COLO829 (cell line): ENCODE data around the gene PTPA.
A peak's percentile ranks its signal among the peaks of the same experiment; 100 is the strongest.
"Not testable (repeated sequence)": the region's sequence is repeated elsewhere in the genome, so short reads cannot be mapped to it uniquely, and the experiment has no call there.

Source experiments
- DNase-seq: peaks from one replicate; pipeline ENCODE4 v3.0.0; 2012; ENCODE audit warnings: low spot score

Gene PTPA

GRCh38 chr9:129177791-129178567 is 66.8 kb downstream of the PTPA start, which contains the start of gene IER5L:
TSS of gene IER5L (minus strand) at chr9:129178261. CDS start at chr9:129178052, 209 bp downstream.
- peak; percentile 100 for DNase-seq

DNA sequence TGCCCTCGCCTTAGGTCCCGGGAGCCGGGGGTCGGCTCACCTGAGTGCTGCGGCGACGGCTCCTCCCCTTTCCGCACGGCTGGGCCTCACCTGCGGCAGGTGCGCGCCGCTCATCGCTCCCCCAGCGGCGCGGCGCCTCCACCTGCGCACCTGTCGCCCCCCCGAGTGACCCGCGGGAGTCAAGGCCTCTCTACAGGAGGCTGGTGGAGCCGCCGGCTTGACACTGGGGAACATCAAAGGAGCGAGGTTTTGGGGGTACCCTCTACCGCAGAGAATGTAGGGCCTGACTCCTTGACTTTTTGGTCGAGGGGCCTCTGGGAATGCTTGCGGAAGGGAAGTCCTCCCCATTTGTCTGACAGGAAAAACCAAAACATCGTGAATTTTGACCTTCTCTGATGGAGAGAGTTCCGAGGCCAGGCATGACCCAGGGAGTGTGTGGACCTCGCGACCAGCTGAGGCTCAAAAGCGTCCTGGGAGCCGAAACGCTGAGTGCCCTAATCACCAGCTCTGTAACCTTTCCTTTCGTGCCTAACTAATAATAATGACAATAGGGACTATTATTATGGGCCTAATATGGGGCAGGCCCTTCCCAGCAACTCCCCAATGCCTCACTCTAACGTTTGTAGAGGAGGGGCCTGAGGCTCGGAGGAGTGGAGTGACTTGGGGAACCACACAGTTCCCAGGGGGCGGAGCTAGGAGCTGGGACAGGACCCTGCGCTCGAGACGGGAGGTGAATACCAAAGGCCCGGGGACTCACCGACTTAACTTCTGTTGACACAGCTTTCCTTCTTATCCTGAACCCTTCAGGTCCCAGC is 67.6 kb downstream of the PTPA start:
- no peak for DNase-seq

GRCh38 chr9:129181246-129181645 is 70.0 kb downstream of the PTPA start:
- no peak for DNase-seq

DNA sequence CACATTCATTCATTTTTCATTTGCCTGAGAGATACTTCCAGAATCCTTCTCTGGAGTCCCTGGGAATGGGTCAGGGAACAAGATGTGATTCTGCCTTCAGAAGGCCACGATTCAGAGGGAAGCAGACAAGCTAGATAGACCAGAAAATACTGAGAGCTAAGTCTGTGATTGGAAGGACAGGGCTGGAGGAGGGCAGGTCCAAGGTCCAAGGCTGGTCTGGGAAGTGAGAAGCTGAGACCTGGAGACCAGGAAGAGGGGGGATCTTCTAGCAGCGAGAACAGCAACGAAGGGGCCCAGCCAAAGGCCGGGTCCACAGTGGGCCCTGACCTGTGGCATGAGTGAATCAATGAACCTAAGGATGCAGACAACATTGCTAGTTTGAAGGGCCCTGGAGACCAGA is 70.9 kb downstream of the PTPA start:
- DNase-seq = no peak

DNA sequence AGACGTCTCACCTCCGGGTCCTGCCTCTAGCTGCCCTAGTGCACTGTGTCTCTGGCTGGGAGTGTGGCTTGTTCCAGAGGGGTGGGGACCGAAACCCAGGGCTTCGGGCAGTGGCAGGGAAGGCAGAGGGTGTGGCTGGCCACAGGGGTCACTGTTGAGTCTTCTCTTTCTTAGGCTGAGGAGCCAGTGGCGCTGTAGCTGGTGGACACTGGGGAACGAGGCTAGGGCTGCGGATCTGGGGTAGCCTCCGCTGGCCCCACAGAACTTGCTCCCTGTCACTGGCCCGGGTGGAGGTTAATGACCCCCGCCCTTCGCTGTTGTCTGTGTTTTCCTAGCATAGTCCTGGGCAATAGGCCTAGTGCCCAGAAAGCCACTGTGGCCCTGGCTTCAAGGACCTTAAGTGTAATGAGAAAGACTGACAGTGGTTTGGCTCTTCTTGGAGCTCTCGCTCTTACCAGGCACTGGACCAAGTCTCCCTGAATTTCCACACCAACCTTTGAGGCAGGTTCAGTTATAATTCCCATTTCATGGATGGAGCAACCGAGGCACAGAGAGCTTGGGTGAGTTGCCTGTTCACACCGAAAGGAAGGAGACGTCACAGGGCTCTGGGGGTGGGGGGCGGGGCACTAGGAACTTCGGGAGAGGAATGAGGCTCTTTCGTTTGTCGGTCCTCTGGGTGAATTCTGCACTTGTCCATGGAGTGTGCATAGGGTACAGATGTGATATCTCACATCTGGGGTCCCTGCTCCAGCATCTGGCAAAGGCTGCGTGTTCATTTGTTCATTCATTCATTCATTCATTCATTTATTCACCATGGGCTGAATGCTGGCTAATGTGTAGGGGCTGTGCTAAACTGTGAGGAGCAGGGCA is 71.6 kb downstream of the PTPA start:
- DNase-seq = no peak

GRCh38 chr9:129183495-129184218 is 72.4 kb downstream of the PTPA start:
- no peak for DNase-seq

- no peak for DNase-seq
These were observed 73.0 kb downstream of the PTPA start for GRCh38 chr9:129184219-129184524.

- no peak for DNase-seq
These were observed 73.4 kb downstream of the PTPA start for GRCh38 chr9:129184596-129185122.

DNA sequence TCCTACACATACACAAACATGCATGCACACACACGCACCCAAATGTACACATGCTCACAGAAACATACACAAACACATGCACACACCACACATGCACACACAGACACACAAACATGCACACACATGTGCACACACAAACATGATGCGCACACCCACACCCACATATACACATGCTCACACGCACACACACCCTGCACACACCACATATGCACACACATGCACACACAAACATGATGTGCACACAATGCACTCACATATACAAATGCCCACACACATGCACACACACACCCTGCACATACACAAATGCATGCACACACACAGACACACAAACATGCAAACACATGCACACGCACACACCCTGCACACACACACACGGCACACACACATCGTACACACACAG is 74.2 kb downstream of the PTPA start:
- no peak for DNase-seq

DNA sequence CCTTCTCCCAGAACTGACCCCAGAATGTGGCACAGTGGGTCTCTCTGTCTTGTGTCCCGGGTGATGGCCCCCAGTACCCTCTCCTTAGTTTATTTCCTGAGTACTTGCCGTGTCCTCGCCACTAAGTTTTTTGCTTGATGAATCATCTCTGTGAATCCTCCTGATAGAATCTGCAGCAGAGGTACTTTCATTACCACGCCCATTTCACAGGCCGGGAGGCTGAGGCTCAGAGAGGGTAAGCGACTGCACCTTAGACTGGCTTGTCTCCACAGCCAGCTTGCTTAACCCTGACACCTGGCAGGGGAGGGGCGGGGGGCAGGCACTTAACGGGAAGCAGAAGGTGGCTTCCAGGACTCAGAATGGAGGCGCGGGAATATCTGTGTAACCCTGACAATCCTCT is 74.8 kb downstream of the PTPA start:
- no peak for DNase-seq

- no peak for DNase-seq
These were observed 75.8 kb downstream of the PTPA start for GRCh38 chr9:129187042-129187441.

- not testable (repeated sequence) for DNase-seq
These were observed 78.8 kb downstream of the PTPA start for GRCh38 chr9:129189971-129190370.

DNA sequence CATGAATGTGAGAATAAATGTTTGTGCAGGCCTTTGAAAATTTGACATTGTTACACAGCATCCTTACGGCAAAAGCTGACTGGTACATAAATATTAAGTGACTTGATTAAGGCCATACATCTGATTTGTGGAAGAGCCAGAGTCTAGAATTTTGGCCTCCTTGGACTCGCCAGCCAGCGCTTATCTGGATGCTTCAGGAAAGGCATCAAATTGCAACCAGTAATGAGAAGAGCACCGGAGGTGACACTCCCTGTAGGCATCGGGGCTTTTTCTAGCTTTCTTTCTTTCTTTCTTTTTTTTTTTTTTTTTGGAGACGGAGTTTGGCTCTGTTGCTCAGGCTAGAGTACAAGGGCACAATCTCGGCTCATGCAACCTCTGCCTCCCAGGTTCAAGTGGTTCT is 80.0 kb downstream of the PTPA start:
- no peak for DNase-seq

- no peak for DNase-seq
These were observed 82.4 kb downstream of the PTPA start for GRCh38 chr9:129193655-129194054.

DNA sequence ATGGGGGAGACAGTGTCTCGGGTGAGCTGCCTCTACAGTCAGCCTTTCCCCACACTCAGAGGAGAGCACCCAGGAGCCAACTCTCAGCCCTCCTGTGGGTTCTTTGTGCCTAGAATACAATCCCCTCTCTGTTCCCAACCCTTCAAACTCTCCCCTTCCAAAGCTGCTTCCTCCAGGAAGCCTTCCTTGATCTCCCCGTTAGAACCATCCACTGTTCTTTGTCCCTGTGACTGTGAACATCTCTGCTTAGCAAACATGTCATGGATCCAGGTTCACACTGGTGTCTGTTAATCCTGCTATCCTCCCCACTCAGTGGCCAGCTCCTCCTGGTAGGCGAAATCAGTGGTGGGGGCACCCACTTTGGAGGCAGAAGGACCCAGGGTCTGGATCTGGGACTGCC is 83.0 kb downstream of the PTPA start:
- no peak for DNase-seq

DNA sequence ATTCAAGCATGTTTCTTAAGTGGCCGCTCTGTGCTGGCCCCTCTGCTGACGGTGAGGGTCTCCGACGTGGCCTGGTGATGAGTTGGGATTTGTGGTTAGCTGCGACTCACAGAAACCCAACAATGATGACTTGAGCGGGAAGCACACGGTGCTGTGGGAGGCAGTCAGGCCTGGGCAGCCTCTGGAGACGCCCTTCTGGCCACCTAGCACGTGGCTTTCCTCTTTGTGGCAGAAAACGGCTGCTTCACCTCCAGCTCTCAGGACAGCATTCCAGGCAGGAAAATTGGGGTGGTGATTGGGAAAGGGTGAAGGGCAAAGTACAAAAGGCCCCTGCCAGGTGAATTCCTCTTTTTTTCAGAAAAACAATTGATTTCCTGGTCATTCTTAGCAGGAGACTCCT is 84.4 kb downstream of the PTPA start:
- no peak for DNase-seq

DNA sequence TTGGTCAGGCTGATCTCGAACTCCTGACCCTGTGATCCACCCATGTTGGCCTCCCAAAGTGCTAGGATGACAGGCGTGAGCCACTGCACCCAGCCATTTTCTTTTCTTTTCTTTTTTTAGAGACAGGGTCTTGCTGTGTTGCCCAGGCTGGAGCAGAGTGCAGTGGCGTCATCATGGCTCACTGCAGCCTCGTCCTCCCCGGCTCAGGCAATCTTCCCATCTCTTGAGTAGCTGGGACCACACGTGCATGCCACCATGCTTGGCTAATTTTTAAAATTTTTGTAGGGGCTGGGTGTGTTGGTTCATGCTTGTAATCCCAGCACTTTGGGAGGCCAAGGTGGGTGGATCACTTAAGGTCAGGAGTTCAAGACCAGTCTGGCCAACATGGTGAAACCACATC is 85.8 kb downstream of the PTPA start:
- DNase-seq = not testable (repeated sequence)

DNA sequence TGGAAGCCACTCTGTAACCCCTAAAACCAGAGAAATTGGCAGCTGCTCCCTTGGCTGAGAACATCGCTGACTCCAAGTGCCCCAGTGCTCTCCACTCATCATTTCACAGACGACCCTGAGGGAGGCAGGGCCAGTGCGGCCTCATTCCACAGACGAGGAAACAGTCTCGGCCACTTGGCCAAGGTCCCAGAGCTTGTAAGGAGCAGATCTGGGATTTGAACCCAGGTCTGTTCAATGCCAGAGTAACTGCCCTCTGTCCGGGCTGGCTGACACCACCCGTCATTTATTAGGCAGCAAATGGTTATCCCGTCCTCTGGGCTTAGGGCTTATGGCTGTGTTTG is 86.7 kb downstream of the PTPA start:
- no peak for DNase-seq
